CD4-positive, alpha-beta T cell treated with Interferon gamma for 1 hour (primary cell): ENCODE measurements around the gene SLC25A38.

ENCODE experiments used
- DNase-seq: peaks from one replicate; pipeline ENCODE4 v3.0.0-alpha.2; 2020

SLC25A38 gene

GRCh38 chr3:39438880-39439279 is 55.7 kb downstream of the SLC25A38 start:
- no peak for DNase-seq

DNA sequence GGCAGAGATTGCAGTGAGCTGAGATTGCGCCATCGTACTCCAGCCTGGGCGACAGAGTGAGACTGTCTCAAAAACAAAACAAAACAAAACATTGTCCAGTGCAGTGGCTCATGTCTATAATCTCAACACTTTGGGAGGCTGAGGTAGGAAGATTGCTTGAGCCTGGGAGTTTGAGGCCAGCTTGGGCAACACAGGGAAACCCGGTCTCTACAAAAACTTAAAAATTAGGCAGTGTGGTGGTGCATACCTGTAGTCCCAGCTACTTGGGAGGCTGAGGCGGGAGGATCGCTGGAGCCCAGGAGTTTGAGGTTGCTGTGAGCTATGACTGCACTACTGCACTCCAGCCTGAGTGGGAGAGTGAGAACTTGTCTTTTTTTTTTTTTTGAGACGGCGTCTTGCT is 57.1 kb downstream of the SLC25A38 start:
- DNase-seq: no peak

- DNase-seq: no peak
Observed at GRCh38 chr3:39443530-39443929, 60.4 kb downstream of the SLC25A38 start.

GRCh38 chr3:39445927-39446326 is 62.8 kb downstream of the SLC25A38 start:
- no peak for DNase-seq

DNA sequence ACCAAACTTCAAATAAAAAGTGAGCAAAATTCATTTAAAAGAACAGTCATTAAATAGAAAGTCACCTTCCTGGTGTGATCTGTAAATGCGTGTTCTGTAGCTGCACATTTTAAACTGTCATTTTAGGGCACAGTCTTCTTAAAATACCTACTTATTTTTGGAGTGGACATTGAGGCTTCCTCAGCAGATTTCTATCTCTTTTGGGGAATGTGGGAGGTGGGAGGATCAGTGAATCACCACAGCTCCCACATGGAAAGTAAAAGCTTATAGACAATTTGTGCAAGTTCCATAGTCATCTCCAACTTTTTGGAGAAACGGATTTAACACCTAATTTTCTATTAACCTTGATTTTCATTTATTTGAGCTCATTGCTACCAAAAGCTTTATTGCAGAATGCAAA is 63.3 kb downstream of the SLC25A38 start:
- no peak for DNase-seq
